ENCODE results near the gene SOX4.

The SOX4 gene

GRCh38 chr6:21614226-21614625 lies 20.7 kb downstream of the SOX4 start:
- DNase-seq (ENCODE audit: low read depth): no peak

DNA sequence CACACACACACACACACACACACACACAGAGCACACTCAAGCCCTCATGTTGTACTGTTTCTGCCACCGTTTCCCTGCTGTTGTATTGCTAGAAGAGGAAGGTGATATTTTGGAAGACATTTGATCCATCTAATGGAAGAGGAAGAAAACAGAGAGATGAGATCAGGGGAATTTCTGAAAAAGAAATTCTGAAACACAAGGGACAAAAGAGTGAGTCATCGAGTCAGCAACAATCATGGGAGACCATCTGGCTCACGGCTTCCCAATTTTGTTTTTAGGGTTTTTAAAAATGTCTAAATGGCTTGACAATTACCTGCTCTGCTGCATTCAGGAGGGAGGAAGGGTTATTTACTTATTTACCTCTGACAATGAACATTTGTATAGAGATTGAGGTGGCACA lies 22.0 kb downstream of the SOX4 start:
- DNase-seq (ENCODE audit: low read depth): no peak

GRCh38 chr6:21616005-21616404 lies 22.5 kb downstream of the SOX4 start:
- DNase-seq (ENCODE audit: low read depth): no peak

- DNase-seq (ENCODE audit: low read depth): no peak
Observed at GRCh38 chr6:21625642-21626041, 32.1 kb downstream of the SOX4 start.

GRCh38 chr6:21626756-21627155 lies 33.2 kb downstream of the SOX4 start:
- no peak for DNase-seq (ENCODE audit: low read depth)

DNA sequence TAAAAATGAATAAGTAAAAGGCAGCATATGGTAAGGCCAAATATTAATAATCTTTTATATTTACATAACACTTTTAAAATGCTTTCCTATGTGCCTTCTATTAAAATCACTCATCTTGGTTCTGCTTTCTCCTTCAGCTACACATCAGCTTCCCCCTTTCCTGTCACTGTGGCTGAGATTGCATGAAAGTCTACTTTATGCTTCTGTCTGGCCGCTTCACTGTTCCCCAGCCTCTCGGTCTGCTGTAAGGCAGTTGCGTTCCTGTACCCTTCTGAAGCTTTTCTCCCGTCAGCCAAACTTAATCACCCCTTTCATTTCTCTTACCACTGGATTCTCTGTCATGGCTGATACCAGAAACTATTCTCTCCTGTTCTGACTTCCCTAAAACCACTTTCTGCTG lies 34.6 kb downstream of the SOX4 start:
- no peak for DNase-seq (ENCODE audit: low read depth)

- no peak for DNase-seq (ENCODE audit: low read depth)
Observed at GRCh38 chr6:21633511-21634109, 40.1 kb downstream of the SOX4 start.

GRCh38 chr6:21634582-21634981 lies 41.0 kb downstream of the SOX4 start:
- DNase-seq (ENCODE audit: low read depth): no peak

DNA sequence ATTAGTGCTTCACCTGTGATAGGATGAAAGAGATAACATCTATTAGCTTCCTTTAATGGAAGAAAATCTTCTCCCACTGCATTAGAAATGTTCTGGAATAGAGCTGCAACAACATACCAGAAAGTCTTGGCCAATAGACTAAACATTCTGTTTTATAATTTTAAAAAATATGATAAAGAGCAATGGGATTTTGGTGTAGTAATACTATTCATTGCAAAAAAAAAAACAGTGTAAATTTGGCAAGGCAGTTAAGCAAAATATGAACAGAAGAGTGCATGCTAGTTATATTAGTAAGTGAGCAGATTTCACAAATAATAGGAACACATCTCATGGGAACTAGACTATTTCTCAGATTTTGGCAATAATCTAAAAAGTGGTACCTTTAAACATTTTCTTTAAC lies 43.3 kb downstream of the SOX4 start:
- DNase-seq (ENCODE audit: low read depth): no peak

DNA sequence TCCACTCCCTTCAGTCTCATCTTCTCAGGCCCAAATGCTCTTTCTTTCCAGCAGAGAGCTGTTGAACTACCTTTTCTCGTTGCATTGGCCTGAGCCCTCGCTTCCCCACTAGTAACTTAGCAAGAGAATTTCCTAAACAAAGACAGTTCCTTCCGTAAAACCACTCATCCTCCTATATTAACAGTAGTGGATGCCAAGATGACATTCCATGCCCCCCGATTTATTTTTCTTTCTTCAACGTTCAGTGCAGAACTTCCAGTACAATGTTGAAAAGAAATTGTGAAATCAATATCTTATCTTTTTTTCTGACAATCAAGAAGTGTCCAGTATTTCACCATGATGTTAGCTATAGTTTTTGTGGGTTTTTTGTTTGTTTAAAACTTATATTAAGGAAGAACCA lies 45.8 kb downstream of the SOX4 start:
- DNase-seq (ENCODE audit: low read depth): no peak
